HUES48 (cell line): ENCODE results near the gene RAD51.
"Not testable (repeated sequence)": the region's sequence is repeated elsewhere in the genome, so short reads cannot be mapped to it uniquely, and the experiment has no call there.

Experiments used
- H3K27ac ChIP-seq: one replicate; pipeline ENCODE4 v1.7.0; 2013; ENCODE audit warnings: low read depth, low read length, inconsistent platforms
- H3K27me3 ChIP-seq: 2 replicates; pipeline ENCODE4 v1.6.1; 2013; ENCODE audit warnings: mild to moderate bottlenecking, low read length; ENCODE audit not compliant: control insufficient read depth, insufficient read depth
- H3K36me3 ChIP-seq: 2 replicates; pipeline ENCODE4 v1.6.1; 2013; ENCODE audit warnings: low read length; ENCODE audit not compliant: control insufficient read depth, insufficient read depth
- H3K4me1 ChIP-seq: 2 replicates; pipeline ENCODE4 v1.6.1; 2013; ENCODE audit warnings: mild to moderate bottlenecking, low read length; ENCODE audit not compliant: control insufficient read depth, insufficient read depth
- H3K4me3 ChIP-seq: 2 replicates; pipeline ENCODE4 v1.5.1; 2013; ENCODE audit warnings: mild to moderate bottlenecking, low read depth, low read length
- H3K9ac ChIP-seq: 2 replicates; pipeline ENCODE4 v1.6.1; 2013; ENCODE audit warnings: mild to moderate bottlenecking, low read depth, low read length, moderate library complexity
- H3K9me3 ChIP-seq: 2 replicates; pipeline ENCODE4 v1.6.1; 2013; ENCODE audit warnings: low read length; ENCODE audit not compliant: control insufficient read depth, insufficient read depth

The RAD51 gene

DNA sequence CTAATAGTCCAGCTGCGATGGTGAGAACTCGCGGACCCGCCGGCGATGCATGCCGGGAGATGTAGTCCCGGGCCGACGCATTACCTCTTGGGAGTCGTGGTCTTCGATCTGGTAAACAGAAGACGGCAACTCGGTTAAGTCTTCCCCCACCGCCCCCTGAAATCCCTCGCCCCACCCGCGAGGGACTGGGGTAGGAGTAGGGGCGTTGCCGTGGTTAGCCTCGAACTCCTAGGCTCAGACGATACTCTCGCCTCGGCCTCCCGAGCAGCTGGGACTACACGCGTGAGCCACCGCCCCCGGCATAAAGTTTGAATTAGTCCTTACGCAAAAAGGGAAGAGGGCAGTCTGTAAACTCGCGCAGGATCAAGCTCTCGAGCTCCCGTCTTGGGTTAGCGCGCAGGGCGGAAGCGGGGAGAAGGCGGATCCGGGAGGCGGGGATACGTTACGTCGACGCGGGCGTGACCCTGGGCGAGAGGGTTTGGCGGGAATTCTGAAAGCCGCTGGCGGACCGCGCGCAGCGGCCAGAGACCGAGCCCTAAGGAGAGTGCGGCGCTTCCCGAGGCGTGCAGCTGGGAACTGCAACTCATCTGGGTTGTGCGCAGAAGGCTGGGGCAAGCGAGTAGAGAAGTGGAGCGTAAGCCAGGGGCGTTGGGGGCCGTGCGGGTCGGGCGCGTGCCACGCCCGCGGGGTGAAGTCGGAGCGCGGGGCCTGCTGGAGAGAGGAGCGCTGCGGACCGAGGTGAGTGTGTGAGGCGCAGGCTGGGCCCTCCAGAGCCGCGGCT is at the start of gene RAD51:
Gene RAD51, plus strand, starts transcription at position 487 of the 781 bp plus-strand sequence. CDS start 3,585 bp downstream, outside the sequence.
- Histone ChIP-seq H3K9ac (peak within 1 kb of the TSS; percentile 90), H3K4me1 (peaks cover 7% of the 10 kb centered on the region; the same call in 1 of the 2 replicates), H3K27me3 (no peaks in the 10 kb centered on the region), H3K4me3 (peak within 1 kb of the TSS; percentile 89), H3K27ac (peak within 1 kb of the TSS; percentile 98), H3K9me3 (no peaks in the 10 kb centered on the region), H3K36me3 (peaks cover 15% of the 10 kb centered on the region)

DNA sequence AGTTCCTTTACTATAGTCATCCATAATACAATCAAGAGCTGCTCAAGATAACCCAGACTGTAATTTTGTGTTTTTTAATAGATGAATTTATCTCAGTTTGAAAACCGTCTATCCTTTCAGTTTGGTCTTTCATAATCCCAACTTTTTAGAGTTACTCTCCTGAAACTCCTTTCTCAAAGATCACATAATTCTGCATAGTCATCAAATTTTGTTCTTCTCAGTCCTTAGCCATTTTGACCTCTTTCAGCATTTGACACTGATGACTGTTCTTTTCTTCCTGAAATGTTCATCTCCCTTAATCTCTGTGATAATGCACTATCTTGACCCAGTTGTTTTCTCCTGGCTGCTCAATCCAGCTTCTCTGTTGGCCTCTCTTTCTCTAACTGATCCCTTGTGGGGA is 47.5 kb upstream of the RAD51 start:
- H3K4me3 ChIP-seq: no peak overlapping the region
- no peaks in the 10 kb centered on the region for H3K27me3 ChIP-seq
- peaks cover 30% of the 10 kb centered on the region for H3K36me3 ChIP-seq
- no peaks in the 10 kb centered on the region for H3K4me1 ChIP-seq
- no peak overlapping the region for H3K9ac ChIP-seq
- no peaks in the 10 kb centered on the region for H3K9me3 ChIP-seq
- H3K27ac ChIP-seq: no peak overlapping the region

DNA sequence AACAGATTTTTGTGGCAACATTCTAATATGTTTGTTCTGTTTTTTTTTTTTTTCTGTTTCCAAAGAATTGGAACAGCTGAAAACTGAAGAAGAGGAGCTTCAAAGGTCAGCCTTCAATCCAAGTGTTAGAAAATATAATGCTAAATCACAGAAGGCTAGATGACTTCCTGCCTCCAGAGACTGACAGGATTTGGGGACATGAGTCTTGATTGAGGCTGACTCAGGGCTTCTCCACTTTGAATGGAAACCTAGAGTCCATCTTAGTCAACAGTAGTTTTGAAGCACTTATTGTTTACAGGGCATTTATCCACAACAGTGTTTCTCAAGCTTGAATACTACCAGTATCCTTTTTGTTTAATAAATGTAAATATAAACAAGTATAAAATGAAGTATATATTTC is 44.5 kb upstream of the RAD51 start:
- Histone ChIP-seq H3K36me3 (peaks cover 37% of the 10 kb centered on the region), H3K4me1 (no peaks in the 10 kb centered on the region), H3K4me3 (no peak overlapping the region), H3K27me3 (no peaks in the 10 kb centered on the region), H3K27ac (no peak overlapping the region), H3K9me3 (no peaks in the 10 kb centered on the region), H3K9ac (no peak overlapping the region)

DNA sequence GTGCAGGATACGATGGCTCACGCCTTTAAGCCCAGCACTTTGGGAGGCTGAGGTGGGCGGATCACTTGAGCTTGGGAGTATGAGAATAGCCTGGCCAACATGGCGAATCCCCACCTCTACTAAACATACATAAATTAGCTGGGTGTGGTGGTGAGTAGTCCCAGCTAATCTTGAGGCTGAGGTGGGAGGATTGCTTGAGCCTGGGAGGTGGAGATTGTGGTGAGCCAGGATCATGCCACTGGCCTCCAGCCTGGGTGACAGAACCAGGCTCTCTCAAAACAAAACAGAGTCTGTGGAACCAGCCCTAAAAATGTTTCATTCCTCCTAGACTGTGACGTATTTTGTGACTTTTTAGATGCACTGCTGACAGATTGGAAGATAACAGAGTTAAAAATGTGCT is 34.3 kb upstream of the RAD51 start:
- Histone ChIP-seq H3K9me3 (no peaks in the 10 kb centered on the region), H3K4me3 (no peak overlapping the region), H3K27ac (no peak overlapping the region), H3K27me3 (no peaks in the 10 kb centered on the region), H3K36me3 (peaks cover 20% of the 10 kb centered on the region), H3K4me1 (no peaks in the 10 kb centered on the region), H3K9ac (no peak overlapping the region)

DNA sequence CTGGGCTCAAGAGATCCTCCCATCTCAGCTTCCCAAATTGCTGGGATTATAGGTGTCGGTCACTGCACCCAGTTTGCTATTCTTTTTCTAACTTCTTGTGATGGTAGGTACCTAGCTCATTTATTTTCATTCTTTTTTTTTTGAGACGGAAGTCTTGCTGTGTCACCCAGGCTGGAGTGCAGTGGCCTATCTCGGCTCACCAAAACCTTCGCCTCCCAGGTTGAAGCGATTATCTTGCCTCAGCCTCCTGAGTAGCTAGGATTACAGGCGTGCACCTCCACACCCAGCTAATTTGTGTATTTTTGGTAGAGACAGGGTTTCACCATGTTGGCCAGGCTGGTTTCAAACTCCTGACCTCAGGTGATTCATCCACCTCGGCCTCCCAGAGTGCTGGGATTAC is 30.1 kb upstream of the RAD51 start:
- H3K4me1 ChIP-seq: no peaks in the 10 kb centered on the region
- H3K27ac ChIP-seq: no peak overlapping the region
- H3K9me3 ChIP-seq: no peaks in the 10 kb centered on the region
- H3K27me3 ChIP-seq: no peaks in the 10 kb centered on the region
- no peak overlapping the region for H3K4me3 ChIP-seq
- no peak overlapping the region for H3K9ac ChIP-seq
- H3K36me3 ChIP-seq: peaks cover 12% of the 10 kb centered on the region

DNA sequence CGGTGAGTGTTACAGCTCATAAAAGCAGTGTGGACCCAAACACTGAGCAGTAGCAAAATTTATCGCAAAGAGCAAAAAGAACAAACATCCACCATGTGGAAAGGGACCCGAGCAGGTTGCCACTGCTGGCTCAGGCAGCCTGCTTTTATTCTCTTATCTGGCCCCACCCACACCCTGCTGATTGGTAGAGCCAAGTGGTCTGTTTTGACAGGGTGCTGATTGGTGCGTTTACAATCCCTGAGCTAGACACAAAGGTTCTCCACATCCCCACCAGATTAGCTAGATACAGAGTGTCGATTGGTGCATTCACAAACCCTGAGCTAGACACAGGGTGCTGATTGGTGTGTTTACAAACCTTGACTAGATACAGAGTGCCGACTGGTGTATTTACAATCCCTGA is 18.7 kb upstream of the RAD51 start:
- not testable (repeated sequence) for H3K27me3 ChIP-seq, H3K4me3 ChIP-seq, H3K9ac ChIP-seq, H3K27ac ChIP-seq, H3K36me3 ChIP-seq, H3K9me3 ChIP-seq, H3K4me1 ChIP-seq

DNA sequence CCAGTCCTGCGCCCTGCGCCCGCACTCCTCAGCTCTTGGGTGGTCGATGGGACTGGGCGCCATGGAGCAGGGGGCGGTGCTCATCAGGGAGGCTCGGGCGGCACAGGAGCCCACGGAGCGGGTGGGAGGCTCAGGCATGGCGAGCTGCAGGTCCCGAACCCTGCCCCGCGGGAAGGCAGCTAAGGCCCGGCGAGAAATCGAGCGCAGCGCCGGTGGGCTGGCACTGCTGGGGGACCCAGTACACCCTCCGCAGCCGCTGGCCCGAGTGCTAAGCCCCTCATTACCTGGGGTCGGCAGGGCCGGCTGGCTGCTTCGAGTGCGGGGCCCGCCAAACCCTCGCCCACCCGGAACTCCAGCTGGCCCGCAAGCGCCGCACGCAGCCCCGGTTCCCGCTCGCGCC is 18.1 kb upstream of the RAD51 start:
- not testable (repeated sequence) for H3K4me3 ChIP-seq, H3K9ac ChIP-seq, H3K36me3 ChIP-seq, H3K9me3 ChIP-seq, H3K27ac ChIP-seq, H3K4me1 ChIP-seq, H3K27me3 ChIP-seq

DNA sequence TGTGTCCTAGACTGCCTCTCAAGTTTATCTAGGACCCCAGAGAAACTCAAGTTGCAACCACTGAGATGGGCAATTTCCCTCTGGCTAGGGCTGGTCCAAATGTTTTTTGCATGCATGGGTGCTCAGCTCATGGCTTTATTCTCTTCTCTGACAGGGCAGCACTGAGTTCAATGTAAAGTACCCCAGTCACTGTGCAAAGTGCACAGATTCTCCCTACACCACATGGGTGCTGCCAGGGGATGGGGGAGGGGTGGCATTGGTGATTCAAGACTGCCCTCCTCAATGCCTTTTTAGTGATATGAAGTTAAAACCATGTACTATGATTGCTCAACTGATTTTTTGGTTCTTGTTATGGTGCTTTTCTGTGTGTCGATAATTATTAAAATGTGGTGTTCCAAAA is 14.8 kb upstream of the RAD51 start:
- Histone ChIP-seq H3K9me3 (no peaks in the 10 kb centered on the region), H3K27me3 (no peaks in the 10 kb centered on the region), H3K4me1 (no peaks in the 10 kb centered on the region), H3K4me3 (no peak overlapping the region), H3K36me3 (no peaks in the 10 kb centered on the region), H3K27ac (no peak overlapping the region), H3K9ac (no peak overlapping the region)

DNA sequence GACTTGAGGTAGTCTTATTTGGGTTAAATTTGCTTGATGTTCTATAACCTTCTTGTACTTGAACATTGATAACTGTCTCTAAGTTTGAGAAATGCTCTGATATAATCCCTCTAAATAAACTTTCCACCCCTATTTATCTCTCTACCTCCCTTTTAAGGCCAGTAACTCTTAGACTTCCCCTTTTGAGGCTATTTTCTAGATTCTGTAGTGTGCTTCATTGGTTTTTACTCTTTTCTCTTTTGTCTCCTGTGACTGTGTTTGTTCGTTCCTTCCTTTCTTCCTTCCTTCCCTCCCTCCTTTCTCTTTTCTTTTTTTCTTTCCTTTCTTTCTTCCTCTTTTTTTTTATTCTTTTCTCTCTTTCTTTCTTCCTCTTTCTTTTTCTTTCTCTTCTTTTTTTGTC is 14.0 kb upstream of the RAD51 start:
- H3K9ac ChIP-seq, H3K4me3 ChIP-seq, H3K9me3 ChIP-seq, H3K27ac ChIP-seq, H3K36me3 ChIP-seq, H3K27me3 ChIP-seq, H3K4me1 ChIP-seq: not testable (repeated sequence)

DNA sequence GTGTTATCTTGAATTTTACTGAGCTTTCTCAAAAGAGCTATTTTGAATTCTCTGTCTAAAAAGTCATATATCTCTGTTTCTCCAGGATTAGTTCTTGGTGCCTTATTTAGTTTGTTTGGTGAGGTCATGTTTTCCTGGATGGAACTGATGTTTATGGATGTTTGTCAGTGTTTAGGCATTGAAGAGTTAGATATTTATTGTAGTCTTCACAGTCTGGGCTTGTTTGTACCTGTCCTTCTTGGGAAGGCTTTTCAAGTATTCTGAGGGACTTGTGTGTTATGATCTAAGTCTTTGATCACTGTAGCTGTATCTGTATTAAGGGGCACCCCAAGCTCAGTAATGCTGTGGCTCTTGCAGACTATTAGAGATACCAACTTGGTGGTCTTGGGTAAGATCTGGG is 10.6 kb upstream of the RAD51 start:
- Histone ChIP-seq H3K4me3 (no peak overlapping the region), H3K4me1 (no peaks in the 10 kb centered on the region), H3K9me3 (no peaks in the 10 kb centered on the region), H3K27me3 (no peaks in the 10 kb centered on the region), H3K36me3 (no peaks in the 10 kb centered on the region), H3K27ac (no peak overlapping the region), H3K9ac (no peak overlapping the region)

DNA sequence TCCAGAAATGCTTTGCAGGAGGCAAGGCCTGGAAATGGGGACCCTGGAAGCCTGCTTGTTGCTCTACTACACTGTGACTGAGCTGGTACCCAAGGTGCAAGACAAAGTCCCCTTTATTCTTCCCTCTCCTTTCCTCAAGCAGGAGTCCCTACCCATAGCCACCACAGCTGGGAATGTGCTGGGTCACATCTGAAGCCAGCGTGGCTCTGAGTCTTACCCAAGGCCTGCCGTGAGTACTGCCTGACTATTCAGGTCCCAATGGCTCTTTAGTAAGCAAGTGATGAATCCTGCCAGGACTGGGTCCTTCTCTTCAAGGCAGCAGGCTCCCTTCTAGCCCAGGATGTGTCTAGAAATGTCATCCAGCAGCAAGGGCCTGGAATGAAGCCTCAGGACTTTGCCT is 9.6 kb upstream of the RAD51 start:
- H3K27ac ChIP-seq: no peak overlapping the region
- no peaks in the 10 kb centered on the region for H3K27me3 ChIP-seq
- peaks cover 2% of the 10 kb centered on the region; the same call in 1 of the 2 replicates for H3K4me1 ChIP-seq
- H3K9ac ChIP-seq: no peak overlapping the region
- H3K9me3 ChIP-seq: no peaks in the 10 kb centered on the region
- H3K4me3 ChIP-seq: no peak overlapping the region
- no peaks in the 10 kb centered on the region for H3K36me3 ChIP-seq
